Stomach (tissue), 9 donors: ENCODE results near the gene FAM83D. TPM values are rescaled to one million over a fixed set of nuclear protein-coding genes. Genes with fewer than 3 reads are reported as not detected.

Source experiments
- DNase-seq, 2 donors: peaks; one replicate each; pipeline versions ENCODE4 v3.0.0 to v3.0.0-alpha.2; 2013 to 2019
- H3K27ac ChIP-seq, 5 donors: fragments of 200-600 bp in 4 of 5; sonication (generic) in 4 of 5; one replicate each; pipeline ENCODE4 v1.5.1; 2013 to 2019; ENCODE audit warnings: mild to moderate bottlenecking in 1 of 5, moderate library complexity in 1 of 5
- H3K27me3 ChIP-seq, 3 donors: fragments of 200-600 bp; sonication (generic); one replicate each; pipeline ENCODE4 v1.5.1; 2017 to 2019; ENCODE audit warnings: mixed run types in 1 of 3
- H3K36me3 ChIP-seq, 4 donors: fragments of 200-600 bp; sonication (generic); 1 replicate in 3 of 4; 2 replicates in 1 of 4; pipeline ENCODE4 v1.5.1; 2016 to 2019
- H3K4me1 ChIP-seq, 4 donors: fragments of 200-600 bp; sonication (generic); one replicate each; pipeline ENCODE4 v1.5.1; 2016 to 2019
- H3K4me3 ChIP-seq, 4 donors: fragments of 200-600 bp; sonication (generic) in 3 of 4; one replicate each; pipeline ENCODE4 v1.5.1; 2016 to 2019; ENCODE audit warnings: mild to moderate bottlenecking in 1 of 4
- H3K9me3 ChIP-seq, 4 donors: fragments of 200-600 bp; sonication (generic); one replicate each; pipeline ENCODE4 v1.5.1; 2016 to 2019
- CTCF ChIP-seq, 7 experiments: fragments of 450-650 bp in 4 of 7; fragments of 200-600 bp in 3 of 7; sonication (generic) in 3 of 7; IDR thresholded peaks; one replicate each; pipeline ENCODE4 v1.5.1; 2016 to 2019; ENCODE audit warnings: antibody characterized with exemption in 7 of 7, control low read depth in 2 of 7, mild to moderate bottlenecking in 1 of 7
- EP300 ChIP-seq: sonication (generic); formaldehyde crosslinking; IDR thresholded peaks from one replicate; pipeline ENCODE4 v1.6.1; 2017; ENCODE audit warnings: antibody characterized with exemption
- POLR2A ChIP-seq, 4 donors: fragments of 450-650 bp; IDR thresholded peaks; one replicate each; pipeline ENCODE4 v1.6.1; 2016; ENCODE audit warnings: antibody characterized with exemption in 4 of 4, control low read depth in 2 of 4, mild to moderate bottlenecking in 1 of 4, moderate library complexity in 1 of 4
- POLR2AphosphoS5 ChIP-seq, 3 donors: sonication (generic); formaldehyde crosslinking; IDR thresholded peaks; one replicate each; pipeline ENCODE4 v1.6.1; 2016; ENCODE audit warnings: antibody characterized with exemption in 3 of 3
- WGBS, 5 donors: extraction: QIAGEN DNeasy Blood & Tissue Kit in 3 of 5; methylation state at CpG; one replicate each; pipeline versions ENCODE4 v1.1.5 to v1.1.7; 2013 to 2018; 5-methylcytosine and 5-hydroxymethylcytosine counted together
- intact Hi-C: fragments of 100-400 bp; cut with DNase I; formaldehyde crosslinking; loops from one replicate; pipeline ENCODE4 v1.15.1; 2023; ENCODE audit warnings: low total_unique reads
- polyA plus RNA-seq, 3 donors: library from polyadenylated mRNA; stranded (reverse); fragments of 200-250 nt; gene quantifications; one replicate each; pipeline ENCODE4 v1.2.3, GENCODE V29; 2013
- total RNA-seq, 5 donors: library from RNA; depleted of rRNA; stranded (reverse); fragments of >200 nt; gene quantifications; one replicate each; pipeline versions ENCODE4 v1.1.0 to v1.2.3, GENCODE V29; 2014 to 2016
- donor health status: healthy with polysubstance abuse.
- donor health status: Bipolar disorder and iron deficiency.
- donor health status: healthy.

The FAM83D gene
- total and polyA plus RNA-seq, 8 donors: 2.0 to 289 (median 27.8) TPM

GRCh38 chr20:38945012-38945411 is 18.8 kb downstream of the FAM83D start:
- TF ChIP-seq POLR2AphosphoS5 (IDR thresholded peaks at IDR 0.05): no peak
- TF ChIP-seq POLR2A (IDR thresholded peaks at IDR 0.05): no peak
- no peak for TF ChIP-seq CTCF (IDR thresholded peaks at IDR 0.05)
- TF ChIP-seq EP300: no peak
- H3K9me3 ChIP-seq: no peaks in the 10 kb centered on the region
- no peaks in the 10 kb centered on the region for H3K4me1 ChIP-seq
- 72 to 96% (median 87%) methylated on average over 3 of the region's 3 CpGs for WGBS, 5 donors
- no peak overlapping the region for H3K27ac ChIP-seq
- intact Hi-C loops: no loop called here
- peaks cover 0 to 43% (median 6%) of the 10 kb centered on the region in 4 donors for H3K36me3 ChIP-seq
- no peaks in the 10 kb centered on the region for H3K27me3 ChIP-seq
- no peak for DNase-seq
- no peak overlapping the region for H3K4me3 ChIP-seq

DNA sequence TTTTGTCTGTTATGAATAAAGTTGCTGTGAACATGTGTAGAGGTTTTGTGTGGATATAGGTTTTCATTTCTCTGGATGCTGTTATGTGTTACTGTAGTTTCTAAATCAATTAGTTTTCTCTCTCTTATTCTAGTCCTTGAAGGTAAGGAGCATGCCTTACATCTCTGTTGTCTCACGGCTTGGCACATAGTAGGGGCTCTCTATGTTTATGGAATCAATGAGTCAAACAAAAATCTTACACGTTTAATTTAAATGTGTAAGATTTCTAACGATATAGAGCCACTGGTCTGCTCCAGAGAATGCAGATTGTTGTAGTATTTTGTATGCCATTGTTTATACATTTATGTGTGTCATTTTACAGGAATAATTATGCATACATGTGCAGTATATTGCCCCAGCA is 20.6 kb downstream of the FAM83D start:
- Histone ChIP-seq H3K4me1 (no peaks in the 10 kb centered on the region), H3K9me3 (no peaks in the 10 kb centered on the region), H3K4me3 (no peak overlapping the region), H3K36me3 (peaks cover 0 to 60% (median 9%) of the 10 kb centered on the region in 4 donors), H3K27ac (no peak overlapping the region), H3K27me3 (no peaks in the 10 kb centered on the region)
- no peak for DNase-seq
- no peak for TF ChIP-seq POLR2AphosphoS5 (IDR thresholded peaks at IDR 0.05)
- TF ChIP-seq EP300: no peak
- no peak for TF ChIP-seq POLR2A (IDR thresholded peaks at IDR 0.05)
- TF ChIP-seq CTCF (IDR thresholded peaks at IDR 0.05): no peak
- 83 to 95% (median 91%) methylated on average over 3 of the region's 3 CpGs for WGBS, 5 donors
- intact Hi-C loops: no loop called here

DNA sequence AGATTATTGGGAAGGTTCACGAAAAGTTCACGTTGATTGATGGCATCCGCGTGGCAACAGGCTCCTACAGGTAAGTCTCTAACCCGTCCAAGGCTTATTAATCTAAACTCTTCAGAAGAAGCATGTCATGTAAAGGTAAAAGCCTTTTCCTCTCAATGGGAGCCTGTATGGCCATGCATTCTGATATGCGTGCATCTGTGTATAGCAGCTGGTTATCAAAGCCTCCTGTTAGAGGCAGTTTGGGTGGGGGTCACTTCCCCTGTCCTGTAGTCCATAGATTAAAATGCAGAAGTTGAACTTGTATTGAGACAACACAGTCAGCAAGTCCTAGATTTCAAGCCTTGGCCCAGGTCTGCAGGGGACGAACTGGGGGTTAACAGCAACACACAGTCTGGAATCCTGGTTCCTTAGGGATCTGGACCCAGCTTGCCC is 21.7 kb downstream of the FAM83D start:
- H3K36me3 ChIP-seq: peaks cover 0 to 70% (median 13%) of the 10 kb centered on the region in 4 donors

GRCh38 chr20:38950254-38950653 is 24.0 kb downstream of the FAM83D start:
- TF ChIP-seq POLR2AphosphoS5 (IDR thresholded peaks at IDR 0.05): no peak
- no peak for TF ChIP-seq POLR2A (IDR thresholded peaks at IDR 0.05)
- TF ChIP-seq EP300: no peak
- no peak for TF ChIP-seq CTCF (IDR thresholded peaks at IDR 0.05)
- Histone ChIP-seq H3K27ac (no peak overlapping the region), H3K27me3 (no peaks in the 10 kb centered on the region), H3K36me3 (peaks cover 0 to 63% (median 11%) of the 10 kb centered on the region in 4 donors), H3K4me1 (no peaks in the 10 kb centered on the region), H3K9me3 (no peaks in the 10 kb centered on the region), H3K4me3 (no peak overlapping the region)
- intact Hi-C loops: no loop called here
- DNase-seq: no peak
- whole genome bisulfite sequencing, 5 donors: 69 to 100% (median 77%) methylated on average over 2 of the region's 2 CpGs

More for the DNA sequence above, 21.7 kb downstream of the FAM83D start:
- Histone ChIP-seq H3K27ac (no peak overlapping the region), H3K4me1 (no peaks in the 10 kb centered on the region), H3K27me3 (no peaks in the 10 kb centered on the region), H3K4me3 (no peak overlapping the region), H3K9me3 (no peaks in the 10 kb centered on the region)
- no peak for DNase-seq
- WGBS, 5 donors: 75 to 86% (median 83%) methylated on average over 7 of the region's 7 CpGs
- intact Hi-C loops: no loop called here
- TF ChIP-seq CTCF (IDR thresholded peaks at IDR 0.05): no peak
- no peak for TF ChIP-seq POLR2A (IDR thresholded peaks at IDR 0.05)
- no peak for TF ChIP-seq EP300
- no peak for TF ChIP-seq POLR2AphosphoS5 (IDR thresholded peaks at IDR 0.05)
